AG04449 (cell line): Measurements from ENCODE around the gene MRPL45.

Experiments
- CTCF ChIA-PET: fragments of 350-600 bp; formaldehyde crosslinking; extraction: SDS; loops from one replicate; lab custom pipeline; 2021; ENCODE audit warnings: antibody characterized with exemption; lab: Yijun Ruan, JAX
- POLR2A ChIA-PET: fragments of 400-600, 350-600 bp; formaldehyde crosslinking; extraction: SDS; loops from one replicate; lab custom pipeline; 2020; ENCODE audit warnings: antibody characterized with exemption, inconsistent platforms; lab: Yijun Ruan, JAX
- DNase-seq: peaks from one replicate; pipeline ENCODE4 v3.0.0-alpha.2; 2010; ENCODE audit warnings: low read depth, low spot score
- H3K4me3 ChIP-seq: 2 replicates; pipeline ENCODE4 v1.5.1; 2011; ENCODE audit warnings: low read depth, mild to moderate bottlenecking, control low read depth, low read length
- CTCF ChIP-seq: IDR thresholded peaks from one replicate; pipeline ENCODE4 v1.5.1; 2011; ENCODE audit warnings: mild to moderate bottlenecking, moderate library complexity, low read length, control low read depth, inconsistent platforms; ENCODE audit not compliant: insufficient read depth; ENCODE audit errors: missing control alignments

Gene MRPL45

GRCh38 chr17:38336838-38337237 is 39.9 kb downstream of the MRPL45 start:
- ChIA-PET POLR2A (no interaction called here), CTCF (interaction anchor here (1.3 to 9.5 kb wide), 4 partner anchors 8 to 16 kb away, joined by 3 to 140 read pairs (median 12); partner anchors contain the start of gene GPR179)
- no peak for TF ChIP-seq CTCF
- H3K4me3 ChIP-seq, result no peak overlapping the region
- no peak for DNase-seq

- no peak overlapping the region for H3K4me3 ChIP-seq
- CTCF ChIA-PET, result interaction anchor here (0.9 to 6.1 kb wide), 5 partner anchors 12 to 21 kb away, joined by 4 to 74 read pairs (median 9); partner anchors contain the start of gene SOCS7
- TF ChIP-seq CTCF, result no peak
- POLR2A ChIA-PET, result no interaction called here
- DNase-seq, result no peak
Measured at GRCh38 chr17:38338053-38338452, 41.1 kb downstream of the MRPL45 start.

- ChIA-PET POLR2A (no interaction called here), CTCF (interaction anchor here (1.2 to 6.1 kb wide), 6 partner anchors 10 to 76 kb away, joined by 3 to 74 read pairs (median 9); partner anchors contain the start of gene SOCS7)
- H3K4me3 ChIP-seq, result no peak overlapping the region
- no peak for DNase-seq
- TF ChIP-seq CTCF, result no peak
Measured at GRCh38 chr17:38338535-38338934, 41.6 kb downstream of the MRPL45 start.

- ChIA-PET POLR2A (no interaction called here), CTCF (interaction anchor here (1.2 to 6.1 kb wide), 7 partner anchors 10 to 75 kb away, joined by 3 to 74 read pairs (median 8); partner anchors contain the start of gene SOCS7)
- DNase-seq, result no peak
- TF ChIP-seq CTCF, result no peak
- no peak overlapping the region for H3K4me3 ChIP-seq
Measured at GRCh38 chr17:38339891-38340290, 42.9 kb downstream of the MRPL45 start.

- no peak overlapping the region for H3K4me3 ChIP-seq
- TF ChIP-seq CTCF, result no peak
- ChIA-PET POLR2A (interaction anchor here (0.9 kb wide), 2 partner anchors 11 to 21 kb away, joined by 3 to 4 read pairs; partner anchors contain the start of gene SOCS7), CTCF (interaction anchor here (1.2 to 6.1 kb wide), 10 partner anchors 8 to 73 kb away, joined by 4 to 74 read pairs (median 5); partner anchors contain the start of gene SOCS7)
- no peak for DNase-seq
Measured at GRCh38 chr17:38341035-38341721, 44.2 kb downstream of the MRPL45 start.

- DNase-seq, result no peak
- POLR2A ChIA-PET, result no interaction called here
- H3K4me3 ChIP-seq, result no peak overlapping the region
- TF ChIP-seq CTCF, result no peak
- CTCF ChIA-PET, result interaction anchor here (0.8 to 14.4 kb wide), 8 partner anchors 7 to 69 kb away, joined by 3 to 456 read pairs (median 6); partner anchors contain the start of gene SOCS7
Measured at GRCh38 chr17:38342886-38343607, 46.1 kb downstream of the MRPL45 start.
